Gastrocnemius medialis (tissue), 4 donors: ENCODE data around the gene RNGTT. TPM values are rescaled to one million over a fixed set of nuclear protein-coding genes. Genes with fewer than 3 reads are reported as not detected.
"Not testable (repeated sequence)": the region's sequence is repeated elsewhere in the genome, so short reads cannot be mapped to it uniquely, and the experiment has no call there.

Source experiments
- ATAC-seq, 2 donors: fragments of 150-250 bp; one replicate each; pipeline ENCODE4 v1.9.1; 2016
- DNase-seq, 2 donors: peaks; one replicate each; pipeline ENCODE4 v3.0.0-alpha.2; 2019
- H3K27ac ChIP-seq, 4 donors: fragments of 200-600 bp; sonication (generic); 1 replicate in 1 of 4; 2 replicates in 3 of 4; pipeline ENCODE4 v1.5.1; 2016 to 2018; ENCODE audit warnings: mild to moderate bottlenecking in 2 of 4, moderate library complexity in 1 of 4
- H3K27me3 ChIP-seq, 3 donors: fragments of 200-600 bp; sonication (generic) in 2 of 3; 1 replicate in 1 of 3; 2 replicates in 2 of 3; pipeline versions ENCODE4 v1.5.1 to v1.6.0; 2016 to 2019; ENCODE audit warnings: mild to moderate bottlenecking in 1 of 3, moderate library complexity in 1 of 3
- H3K36me3 ChIP-seq, 2 donors: fragments of 200-600 bp; sonication (generic) in 1 of 2; one replicate each; pipeline ENCODE4 v1.5.1; 2017 to 2018
- H3K4me1 ChIP-seq, 2 donors: fragments of 200-600 bp; sonication (generic) in 1 of 2; one replicate each; pipeline ENCODE4 v1.5.1; 2016 to 2017; ENCODE audit warnings: mild to moderate bottlenecking in 2 of 2
- H3K4me3 ChIP-seq, 4 donors: fragments of 200-600 bp; sonication (generic) in 3 of 4; 1 replicate in 1 of 4; 2 replicates in 3 of 4; pipeline ENCODE4 v1.5.1; 2016 to 2019; ENCODE audit warnings: mild to moderate bottlenecking in 2 of 4
- H3K9me3 ChIP-seq, 3 donors: fragments of 200-600 bp; sonication (generic) in 2 of 3; 1 replicate in 1 of 3; 2 replicates in 2 of 3; pipeline ENCODE4 v1.5.1; 2016 to 2019
- POLR2A ChIP-seq, 2 donors: fragments of 450-650 bp; IDR thresholded peaks; one replicate each; pipeline ENCODE4 v1.6.1; 2017; ENCODE audit warnings: antibody characterized with exemption in 2 of 2, mild to moderate bottlenecking in 2 of 2, moderate library complexity in 2 of 2
- in situ Hi-C, 4 donors: fragments of 200-750 bp; cut with MboI; loops; one replicate each; pipeline versions ENCODE4 v1.15.0 to v1.8.0; 2017; ENCODE audit warnings: low sequenced_read_pairs in 4 of 4
- intact Hi-C: fragments of 100-400 bp; cut with DNase I; formaldehyde crosslinking; loops from one replicate; pipeline ENCODE4 v1.15.1; 2023; ENCODE audit warnings: low total_unique reads
- total RNA-seq, 4 donors: library from RNA; depleted of rRNA; stranded (reverse); fragments of >200 nt; gene quantifications; one replicate each; pipeline versions ENCODE4 v1.1.0 to v1.2.3, GENCODE V29; 2016
- TF ChIP-seq, protein P1 (sequence below), 5 experiments: fragments of 450-650 bp in 3 of 5; fragments of 200-600 bp in 2 of 5; sonication (generic) in 2 of 5; IDR thresholded peaks in 4 of 5; conservative IDR thresholded peaks in 1 of 5; 1 replicate in 4 of 5; 2 replicates in 1 of 5; pipeline ENCODE4 v1.5.1; 2016 to 2019; ENCODE audit warnings: antibody characterized with exemption in 5 of 5, mild to moderate bottlenecking in 3 of 5, moderate library complexity in 3 of 5

RNGTT gene
- total RNA-seq, 4 donors from 2014 or later: 4.9 to 11.3 (median 8.2) TPM

DNA sequence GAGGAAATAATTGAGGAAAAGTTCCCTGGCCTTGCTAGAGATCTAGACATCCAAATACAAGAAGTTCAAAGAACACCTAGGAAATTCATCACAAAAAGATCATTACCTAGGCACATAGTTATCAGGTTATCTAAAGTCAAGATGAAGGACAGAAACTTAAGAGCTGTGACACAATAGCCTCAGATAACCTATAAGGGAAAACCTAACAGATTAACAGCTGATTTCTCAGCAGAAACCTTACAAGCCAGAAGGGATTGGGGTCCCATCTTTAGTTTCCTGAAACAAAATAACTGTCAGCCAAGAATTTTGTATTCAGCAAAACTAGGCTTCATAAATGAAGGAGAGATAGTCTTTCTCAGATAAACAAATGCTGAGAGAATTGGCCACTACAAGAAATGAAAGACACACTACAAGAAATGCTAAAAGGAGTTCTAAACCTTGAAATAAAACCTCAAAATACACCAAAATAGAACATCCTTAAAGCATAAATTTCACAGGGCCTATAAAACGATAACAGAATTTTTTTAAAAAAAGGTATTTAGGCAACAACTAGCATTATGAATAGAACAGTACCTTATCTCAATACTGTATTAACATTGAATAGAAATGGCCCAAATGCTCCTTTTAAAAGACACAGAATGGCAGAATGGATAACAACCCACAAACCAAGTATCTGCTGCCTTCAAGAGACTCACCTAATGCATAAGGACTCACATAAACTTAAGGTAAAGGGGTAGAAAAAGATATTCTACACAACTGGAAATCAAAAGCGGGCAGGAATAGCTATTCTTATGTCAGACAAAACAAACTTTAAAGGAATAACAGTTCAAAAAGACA is 9.7 kb downstream of the RNGTT start:
- DNase-seq: no peak
- intact Hi-C loops: no loop called here
- H3K4me3 ChIP-seq: no peak overlapping the region
- H3K36me3 ChIP-seq: no peaks in the 10 kb centered on the region
- TF ChIP-seq, protein P1, sequence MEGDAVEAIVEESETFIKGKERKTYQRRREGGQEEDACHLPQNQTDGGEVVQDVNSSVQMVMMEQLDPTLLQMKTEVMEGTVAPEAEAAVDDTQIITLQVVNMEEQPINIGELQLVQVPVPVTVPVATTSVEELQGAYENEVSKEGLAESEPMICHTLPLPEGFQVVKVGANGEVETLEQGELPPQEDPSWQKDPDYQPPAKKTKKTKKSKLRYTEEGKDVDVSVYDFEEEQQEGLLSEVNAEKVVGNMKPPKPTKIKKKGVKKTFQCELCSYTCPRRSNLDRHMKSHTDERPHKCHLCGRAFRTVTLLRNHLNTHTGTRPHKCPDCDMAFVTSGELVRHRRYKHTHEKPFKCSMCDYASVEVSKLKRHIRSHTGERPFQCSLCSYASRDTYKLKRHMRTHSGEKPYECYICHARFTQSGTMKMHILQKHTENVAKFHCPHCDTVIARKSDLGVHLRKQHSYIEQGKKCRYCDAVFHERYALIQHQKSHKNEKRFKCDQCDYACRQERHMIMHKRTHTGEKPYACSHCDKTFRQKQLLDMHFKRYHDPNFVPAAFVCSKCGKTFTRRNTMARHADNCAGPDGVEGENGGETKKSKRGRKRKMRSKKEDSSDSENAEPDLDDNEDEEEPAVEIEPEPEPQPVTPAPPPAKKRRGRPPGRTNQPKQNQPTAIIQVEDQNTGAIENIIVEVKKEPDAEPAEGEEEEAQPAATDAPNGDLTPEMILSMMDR (IDR thresholded peaks at IDR 0.05 in 4 of 5, conservative IDR thresholded peaks at IDR 0.05 in 1 of 5): no peak
- TF ChIP-seq POLR2A (IDR thresholded peaks at IDR 0.05): no peak
- H3K27me3 ChIP-seq: no peaks in the 10 kb centered on the region
- in situ Hi-C loops: loop anchor here in 2 of 4 donors (25.0 kb wide), 2 partner anchors 684 to 1634 kb away; partner anchors contain the start of genes LYRM2 (in 2 of the 2) and MAP3K7 (in 1 of the 2)
- H3K4me1 ChIP-seq: no peaks in the 10 kb centered on the region
- no peak overlapping the region for H3K27ac ChIP-seq
- no peaks in the 10 kb centered on the region for H3K9me3 ChIP-seq
- ATAC-seq: no peak

DNA sequence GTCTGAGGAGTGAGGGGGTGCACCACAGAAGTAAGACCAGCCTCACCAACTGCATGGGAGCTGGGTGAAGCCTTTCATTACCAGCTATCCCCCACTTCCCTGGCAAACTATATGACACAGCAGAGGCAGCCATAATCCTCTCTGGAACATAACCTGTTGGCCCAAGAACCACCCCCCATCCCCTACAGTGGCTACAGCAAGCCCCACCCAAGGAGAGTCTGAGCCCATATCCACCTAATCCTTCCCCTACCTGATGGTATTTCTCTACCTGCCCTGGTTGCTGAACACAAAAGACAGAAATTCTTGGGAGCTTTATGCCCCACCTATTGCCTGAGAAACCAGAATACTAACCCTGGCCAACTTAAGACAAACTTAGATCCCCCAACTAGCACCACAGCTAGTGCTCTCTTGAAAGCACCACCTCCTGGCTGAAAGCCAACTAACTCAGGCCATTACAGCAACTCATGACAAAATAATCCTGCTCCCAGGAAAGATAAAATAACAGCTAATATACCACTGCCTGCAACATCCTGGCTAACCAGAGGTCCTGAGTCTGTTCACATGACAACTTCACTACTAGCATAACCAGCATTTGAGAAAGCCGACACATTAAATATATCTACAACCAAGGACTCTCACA is 11.2 kb downstream of the RNGTT start:
- intact Hi-C loops (no loop called here), in situ Hi-C loops (loop anchor here in 2 of 4 donors (25.0 kb wide), 2 partner anchors 685 to 1635 kb away; partner anchors contain the start of genes LYRM2 (in 2 of the 2) and MAP3K7 (in 1 of the 2))
- Histone ChIP-seq H3K36me3 (no peaks in the 10 kb centered on the region), H3K27ac (no peak overlapping the region), H3K4me1 (no peaks in the 10 kb centered on the region), H3K9me3 (no peaks in the 10 kb centered on the region), H3K4me3 (no peak overlapping the region), H3K27me3 (no peaks in the 10 kb centered on the region)
- no peak for ATAC-seq
- no peak for DNase-seq
- TF ChIP-seq, protein P1 (IDR thresholded peaks at IDR 0.05 in 4 of 5, conservative IDR thresholded peaks at IDR 0.05 in 1 of 5): no peak

DNA sequence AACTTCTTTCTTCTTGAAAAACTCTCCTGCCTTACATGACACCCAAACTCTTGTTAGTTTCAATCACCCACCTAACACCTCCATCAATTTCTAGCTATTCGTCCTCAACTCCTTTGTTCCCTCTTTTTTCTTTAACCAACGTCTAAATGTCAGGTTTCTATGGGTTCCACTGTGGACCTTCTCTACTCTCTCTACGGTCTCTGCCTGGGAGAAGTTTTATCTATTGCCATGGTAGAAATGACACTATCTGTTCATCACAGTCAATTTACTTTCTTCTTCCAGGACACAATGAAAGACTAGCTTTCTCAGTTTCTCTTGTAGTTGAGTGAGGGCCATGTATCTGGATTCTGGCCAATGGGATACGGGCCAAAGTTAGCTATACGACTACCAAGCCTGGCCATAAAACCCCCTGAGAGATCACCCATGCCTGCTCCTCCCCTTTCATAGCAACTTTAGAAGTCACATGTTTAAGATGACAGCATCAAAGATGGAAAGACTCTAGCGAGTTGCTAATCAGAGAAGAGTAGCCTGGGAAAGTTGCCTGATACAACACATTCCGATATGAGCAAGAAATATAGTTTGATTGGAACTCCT is 17.9 kb downstream of the RNGTT start:
- ATAC-seq (no peak), DNase-seq (no peak)
- intact Hi-C loops (no loop called here), in situ Hi-C loops (no loop called here)
- no peak overlapping the region for H3K4me3 ChIP-seq
- H3K27me3 ChIP-seq: no peaks in the 10 kb centered on the region
- H3K27ac ChIP-seq: no peak overlapping the region
- no peak for TF ChIP-seq POLR2A (IDR thresholded peaks at IDR 0.05)
- TF ChIP-seq, protein P1 (IDR thresholded peaks at IDR 0.05 in 4 of 5, conservative IDR thresholded peaks at IDR 0.05 in 1 of 5): no peak
- H3K4me1 ChIP-seq: no peaks in the 10 kb centered on the region
- H3K36me3 ChIP-seq: no peaks in the 10 kb centered on the region
- H3K9me3 ChIP-seq: no peaks in the 10 kb centered on the region

DNA sequence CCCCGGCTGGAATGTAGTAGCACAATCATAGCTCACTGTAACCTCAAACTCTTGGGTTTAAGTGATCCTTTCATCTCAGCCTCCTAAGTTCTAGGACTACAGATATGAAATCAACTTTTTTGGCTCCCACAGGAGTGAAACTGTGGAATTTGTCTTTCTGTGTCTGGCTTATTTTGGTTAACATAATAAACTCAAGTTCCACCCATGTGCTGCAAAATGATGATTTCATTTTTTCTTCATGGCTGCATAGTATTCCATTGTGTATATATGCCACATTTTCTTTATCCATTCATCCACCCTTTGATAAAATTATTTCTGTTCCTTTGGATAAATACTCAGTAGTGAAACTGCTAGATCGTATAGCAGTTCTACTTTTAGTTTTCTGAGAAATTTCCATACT is 29.9 kb downstream of the RNGTT start:
- Histone ChIP-seq H3K27me3 (no peaks in the 10 kb centered on the region), H3K36me3 (peaks cover 0 to 39% of the 10 kb centered on the region in 2 donors), H3K4me1 (no peaks in the 10 kb centered on the region), H3K4me3 (no peak overlapping the region), H3K27ac (no peak overlapping the region), H3K9me3 (no peaks in the 10 kb centered on the region)
- no peak for ATAC-seq
- in situ Hi-C loops: no loop called here
- no peak for DNase-seq
- intact Hi-C loops: no loop called here
- TF ChIP-seq, protein P1 (IDR thresholded peaks at IDR 0.05 in 4 of 5, conservative IDR thresholded peaks at IDR 0.05 in 1 of 5): no peak
- no peak for TF ChIP-seq POLR2A (IDR thresholded peaks at IDR 0.05)

- H3K36me3 ChIP-seq: peaks cover 0 to 38% of the 10 kb centered on the region in 2 donors
- ATAC-seq, H3K4me1 ChIP-seq, H3K27me3 ChIP-seq, H3K27ac ChIP-seq, intact Hi-C loops, H3K4me3 ChIP-seq, DNase-seq, in situ Hi-C loops, H3K9me3 ChIP-seq: not testable (repeated sequence)
These were observed 31.4 kb downstream of the RNGTT start for GRCh38 chr6:88932019-88932418.
